ENCODE results near the gene EFL1.

DNA sequence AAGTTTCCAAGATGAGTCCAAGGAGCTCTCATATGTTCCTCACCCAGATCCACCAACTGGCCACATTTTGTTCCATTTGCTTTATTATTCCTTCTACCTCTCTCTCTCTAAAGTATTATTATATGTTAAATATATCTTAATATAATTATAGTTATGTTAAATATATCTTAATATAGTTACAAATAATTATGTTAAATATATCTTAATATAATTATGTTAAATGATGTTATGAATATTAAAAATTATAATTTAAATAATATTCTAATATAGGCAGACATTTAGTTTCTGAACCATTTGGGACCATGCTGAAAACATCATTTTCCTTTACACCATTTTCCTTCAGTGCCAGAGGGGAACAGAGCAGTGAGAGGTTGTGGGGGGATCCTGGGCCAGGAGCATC lies 166.7 kb downstream of the EFL1 start:
- TF ChIP-seq, protein P1, sequence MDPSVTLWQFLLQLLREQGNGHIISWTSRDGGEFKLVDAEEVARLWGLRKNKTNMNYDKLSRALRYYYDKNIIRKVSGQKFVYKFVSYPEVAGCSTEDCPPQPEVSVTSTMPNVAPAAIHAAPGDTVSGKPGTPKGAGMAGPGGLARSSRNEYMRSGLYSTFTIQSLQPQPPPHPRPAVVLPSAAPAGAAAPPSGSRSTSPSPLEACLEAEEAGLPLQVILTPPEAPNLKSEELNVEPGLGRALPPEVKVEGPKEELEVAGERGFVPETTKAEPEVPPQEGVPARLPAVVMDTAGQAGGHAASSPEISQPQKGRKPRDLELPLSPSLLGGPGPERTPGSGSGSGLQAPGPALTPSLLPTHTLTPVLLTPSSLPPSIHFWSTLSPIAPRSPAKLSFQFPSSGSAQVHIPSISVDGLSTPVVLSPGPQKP (IDR thresholded peaks at IDR 0.05; ENCODE audit: low read depth, low read length), result no peak
- no peak for TF ChIP-seq POLR2A (IDR thresholded peaks at IDR 0.05; ENCODE audit: low read length)
- TF ChIP-seq, protein P2, sequence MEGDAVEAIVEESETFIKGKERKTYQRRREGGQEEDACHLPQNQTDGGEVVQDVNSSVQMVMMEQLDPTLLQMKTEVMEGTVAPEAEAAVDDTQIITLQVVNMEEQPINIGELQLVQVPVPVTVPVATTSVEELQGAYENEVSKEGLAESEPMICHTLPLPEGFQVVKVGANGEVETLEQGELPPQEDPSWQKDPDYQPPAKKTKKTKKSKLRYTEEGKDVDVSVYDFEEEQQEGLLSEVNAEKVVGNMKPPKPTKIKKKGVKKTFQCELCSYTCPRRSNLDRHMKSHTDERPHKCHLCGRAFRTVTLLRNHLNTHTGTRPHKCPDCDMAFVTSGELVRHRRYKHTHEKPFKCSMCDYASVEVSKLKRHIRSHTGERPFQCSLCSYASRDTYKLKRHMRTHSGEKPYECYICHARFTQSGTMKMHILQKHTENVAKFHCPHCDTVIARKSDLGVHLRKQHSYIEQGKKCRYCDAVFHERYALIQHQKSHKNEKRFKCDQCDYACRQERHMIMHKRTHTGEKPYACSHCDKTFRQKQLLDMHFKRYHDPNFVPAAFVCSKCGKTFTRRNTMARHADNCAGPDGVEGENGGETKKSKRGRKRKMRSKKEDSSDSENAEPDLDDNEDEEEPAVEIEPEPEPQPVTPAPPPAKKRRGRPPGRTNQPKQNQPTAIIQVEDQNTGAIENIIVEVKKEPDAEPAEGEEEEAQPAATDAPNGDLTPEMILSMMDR (IDR thresholded peaks at IDR 0.05), result no peak
- no peak for TF ChIP-seq CHD2 (IDR thresholded peaks at IDR 0.05; ENCODE audit: low read length, partially characterized antibody)
- TF ChIP-seq, protein P3, sequence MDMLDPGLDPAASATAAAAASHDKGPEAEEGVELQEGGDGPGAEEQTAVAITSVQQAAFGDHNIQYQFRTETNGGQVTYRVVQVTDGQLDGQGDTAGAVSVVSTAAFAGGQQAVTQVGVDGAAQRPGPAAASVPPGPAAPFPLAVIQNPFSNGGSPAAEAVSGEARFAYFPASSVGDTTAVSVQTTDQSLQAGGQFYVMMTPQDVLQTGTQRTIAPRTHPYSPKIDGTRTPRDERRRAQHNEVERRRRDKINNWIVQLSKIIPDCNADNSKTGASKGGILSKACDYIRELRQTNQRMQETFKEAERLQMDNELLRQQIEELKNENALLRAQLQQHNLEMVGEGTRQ (IDR thresholded peaks at IDR 0.05), result no peak
- TF ChIP-seq HOXA7 (CRISPR knock-in tag; IDR thresholded peaks at IDR 0.05), result no peak
- TF ChIP-seq CEBPB (IDR thresholded peaks at IDR 0.05), result no peak
- TF ChIP-seq, protein P4, sequence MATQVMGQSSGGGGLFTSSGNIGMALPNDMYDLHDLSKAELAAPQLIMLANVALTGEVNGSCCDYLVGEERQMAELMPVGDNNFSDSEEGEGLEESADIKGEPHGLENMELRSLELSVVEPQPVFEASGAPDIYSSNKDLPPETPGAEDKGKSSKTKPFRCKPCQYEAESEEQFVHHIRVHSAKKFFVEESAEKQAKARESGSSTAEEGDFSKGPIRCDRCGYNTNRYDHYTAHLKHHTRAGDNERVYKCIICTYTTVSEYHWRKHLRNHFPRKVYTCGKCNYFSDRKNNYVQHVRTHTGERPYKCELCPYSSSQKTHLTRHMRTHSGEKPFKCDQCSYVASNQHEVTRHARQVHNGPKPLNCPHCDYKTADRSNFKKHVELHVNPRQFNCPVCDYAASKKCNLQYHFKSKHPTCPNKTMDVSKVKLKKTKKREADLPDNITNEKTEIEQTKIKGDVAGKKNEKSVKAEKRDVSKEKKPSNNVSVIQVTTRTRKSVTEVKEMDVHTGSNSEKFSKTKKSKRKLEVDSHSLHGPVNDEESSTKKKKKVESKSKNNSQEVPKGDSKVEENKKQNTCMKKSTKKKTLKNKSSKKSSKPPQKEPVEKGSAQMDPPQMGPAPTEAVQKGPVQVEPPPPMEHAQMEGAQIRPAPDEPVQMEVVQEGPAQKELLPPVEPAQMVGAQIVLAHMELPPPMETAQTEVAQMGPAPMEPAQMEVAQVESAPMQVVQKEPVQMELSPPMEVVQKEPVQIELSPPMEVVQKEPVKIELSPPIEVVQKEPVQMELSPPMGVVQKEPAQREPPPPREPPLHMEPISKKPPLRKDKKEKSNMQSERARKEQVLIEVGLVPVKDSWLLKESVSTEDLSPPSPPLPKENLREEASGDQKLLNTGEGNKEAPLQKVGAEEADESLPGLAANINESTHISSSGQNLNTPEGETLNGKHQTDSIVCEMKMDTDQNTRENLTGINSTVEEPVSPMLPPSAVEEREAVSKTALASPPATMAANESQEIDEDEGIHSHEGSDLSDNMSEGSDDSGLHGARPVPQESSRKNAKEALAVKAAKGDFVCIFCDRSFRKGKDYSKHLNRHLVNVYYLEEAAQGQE (IDR thresholded peaks at IDR 0.05), result no peak
- no peak for TF ChIP-seq MYC (IDR thresholded peaks at IDR 0.05; ENCODE audit: borderline replicate concordance, low read length)
- no peak for TF ChIP-seq EP300 (IDR thresholded peaks at IDR 0.05)
- no peak for TF ChIP-seq NR3C1 (IDR thresholded peaks at IDR 0.05)
- no peak for TF ChIP-seq SMC3 (IDR thresholded peaks at IDR 0.05)
- TF ChIP-seq CBX2 (IDR thresholded peaks at IDR 0.05; ENCODE audit: borderline replicate concordance, low read depth), result no peak
- no peak for TF ChIP-seq RCOR1 (IDR thresholded peaks at IDR 0.05; ENCODE audit: low read depth, low read length)
